GM12872 (cell line): Measurements from ENCODE around the gene LIN7C.

Source experiments
- TF ChIP-seq, protein P1 (sequence below): IDR thresholded peaks from 3 replicates; pipeline ENCODE4 v1.5.1; 2011; ENCODE audit warnings: low read depth, mild to moderate bottlenecking, low read length, moderate library complexity; ENCODE audit not compliant: insufficient read depth

LIN7C gene

DNA sequence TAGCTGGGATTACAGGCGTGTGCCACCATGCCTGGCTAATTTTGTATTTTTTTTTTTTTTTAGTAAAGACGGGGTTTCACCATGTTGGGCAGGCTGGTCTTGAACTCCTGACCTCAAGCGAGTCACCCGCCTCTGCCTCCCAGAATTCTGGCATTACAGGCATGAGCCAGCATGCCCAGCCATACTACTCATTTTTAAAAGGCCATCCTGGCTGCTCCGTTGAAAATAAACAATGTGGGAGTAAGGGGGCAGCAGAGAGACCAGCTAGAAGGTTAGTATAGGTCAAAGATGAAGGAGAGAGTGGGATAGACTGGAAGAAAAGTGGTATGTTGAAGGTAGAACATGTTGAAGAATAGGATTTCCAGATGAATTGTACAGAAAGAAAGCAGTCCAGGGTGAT is 17.6 kb upstream of the LIN7C start:
- TF ChIP-seq, protein P1, sequence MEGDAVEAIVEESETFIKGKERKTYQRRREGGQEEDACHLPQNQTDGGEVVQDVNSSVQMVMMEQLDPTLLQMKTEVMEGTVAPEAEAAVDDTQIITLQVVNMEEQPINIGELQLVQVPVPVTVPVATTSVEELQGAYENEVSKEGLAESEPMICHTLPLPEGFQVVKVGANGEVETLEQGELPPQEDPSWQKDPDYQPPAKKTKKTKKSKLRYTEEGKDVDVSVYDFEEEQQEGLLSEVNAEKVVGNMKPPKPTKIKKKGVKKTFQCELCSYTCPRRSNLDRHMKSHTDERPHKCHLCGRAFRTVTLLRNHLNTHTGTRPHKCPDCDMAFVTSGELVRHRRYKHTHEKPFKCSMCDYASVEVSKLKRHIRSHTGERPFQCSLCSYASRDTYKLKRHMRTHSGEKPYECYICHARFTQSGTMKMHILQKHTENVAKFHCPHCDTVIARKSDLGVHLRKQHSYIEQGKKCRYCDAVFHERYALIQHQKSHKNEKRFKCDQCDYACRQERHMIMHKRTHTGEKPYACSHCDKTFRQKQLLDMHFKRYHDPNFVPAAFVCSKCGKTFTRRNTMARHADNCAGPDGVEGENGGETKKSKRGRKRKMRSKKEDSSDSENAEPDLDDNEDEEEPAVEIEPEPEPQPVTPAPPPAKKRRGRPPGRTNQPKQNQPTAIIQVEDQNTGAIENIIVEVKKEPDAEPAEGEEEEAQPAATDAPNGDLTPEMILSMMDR, result peak; percentile 21; the same call in 1 of the 3 replicates

DNA sequence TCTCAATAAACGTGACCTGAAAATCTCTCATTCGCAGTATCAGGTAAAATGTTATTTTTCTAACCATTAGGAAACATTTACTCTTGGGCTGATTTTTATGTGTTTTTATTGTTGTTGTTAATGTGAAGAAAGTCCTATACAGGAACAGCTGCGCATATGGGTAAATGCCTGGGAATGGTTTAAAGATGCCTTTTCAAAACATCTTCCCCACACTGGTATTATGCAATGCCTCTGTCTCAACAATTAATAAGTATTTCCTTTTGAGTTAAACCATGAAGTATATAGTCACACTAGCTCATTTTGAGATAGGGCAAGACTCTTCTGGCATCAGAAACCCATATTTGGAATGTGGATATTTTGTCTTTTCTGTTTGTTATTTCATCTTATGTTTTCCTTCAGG is 13.7 kb upstream of the LIN7C start:
- TF ChIP-seq, protein P1, result no peak

DNA sequence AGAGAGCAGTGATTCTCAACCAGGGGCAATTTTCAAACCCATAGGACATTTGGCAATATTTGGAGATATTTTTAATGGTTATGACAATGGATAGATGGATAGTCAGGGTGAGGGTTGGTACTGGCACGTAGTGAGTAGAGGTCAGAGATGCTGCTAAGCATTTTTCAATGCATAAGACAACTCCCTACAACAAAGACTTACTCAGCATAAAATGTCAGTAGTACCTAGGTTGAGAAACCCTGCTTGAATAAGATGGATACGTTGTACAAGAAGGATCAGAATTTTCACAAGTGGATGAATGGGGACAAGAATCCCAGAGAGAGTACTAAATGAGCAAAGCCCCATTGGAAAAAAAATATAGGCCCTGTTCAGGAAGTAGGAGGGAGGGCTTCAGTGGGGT is 11.9 kb upstream of the LIN7C start:
- TF ChIP-seq, protein P1, result no peak

DNA sequence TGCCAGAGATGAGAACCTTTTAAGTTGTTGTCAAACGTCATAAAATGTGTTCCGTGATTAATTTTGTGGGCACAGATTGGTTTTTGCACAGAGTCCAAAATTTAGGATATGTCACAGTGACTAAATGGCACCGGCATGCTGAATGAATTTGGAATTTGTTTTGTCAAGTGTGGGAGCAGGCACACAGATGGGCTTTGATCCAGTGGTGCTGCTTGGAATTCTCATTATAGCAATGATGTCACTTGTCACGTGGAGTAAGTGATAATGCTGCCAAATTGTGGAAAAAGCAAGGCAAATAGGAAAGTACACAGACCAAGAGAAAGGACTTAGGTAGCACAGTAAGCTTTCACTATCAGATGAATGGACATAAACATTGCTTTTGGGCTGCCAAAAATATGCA is 8.0 kb upstream of the LIN7C start:
- TF ChIP-seq, protein P1, result no peak

DNA sequence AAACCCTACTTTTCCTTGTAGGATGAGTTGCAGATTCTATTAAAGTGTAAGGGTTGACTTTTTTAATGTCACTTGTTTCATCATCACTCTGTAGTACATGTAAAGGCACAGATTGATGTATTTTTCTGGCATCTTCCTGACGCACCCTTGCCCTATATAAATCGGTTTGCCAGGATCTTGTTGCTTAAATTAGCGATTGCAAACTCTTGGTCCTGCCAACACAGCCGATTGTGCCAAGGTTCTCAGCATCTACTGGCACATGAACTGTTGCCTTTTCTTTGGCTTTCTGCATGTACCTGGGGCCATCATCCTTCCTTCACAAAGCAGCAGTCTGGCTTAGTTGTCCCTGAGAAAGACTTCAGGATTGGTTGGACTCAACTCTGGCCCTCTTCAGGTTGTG is 7.5 kb upstream of the LIN7C start:
- TF ChIP-seq, protein P1, result no peak

DNA sequence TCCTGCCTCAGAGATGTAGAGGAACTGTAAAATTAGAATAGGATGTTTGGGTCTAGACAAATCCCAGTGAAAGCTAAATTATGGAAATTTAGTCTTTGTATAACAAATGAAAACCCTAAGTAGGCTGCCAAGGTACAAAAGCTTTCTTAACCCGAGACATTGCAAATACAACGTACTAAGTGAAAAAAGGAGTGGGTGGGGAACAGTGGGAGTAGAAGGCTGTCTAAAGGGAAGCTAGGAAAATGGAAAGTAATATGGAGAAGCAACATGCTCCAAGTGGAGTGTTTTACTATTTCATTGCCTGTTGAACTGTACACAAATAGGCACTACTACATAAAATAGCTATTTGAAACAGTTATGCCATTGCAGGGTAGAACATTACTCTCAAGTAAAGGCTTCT is 6.8 kb upstream of the LIN7C start:
- TF ChIP-seq, protein P1, result no peak

DNA sequence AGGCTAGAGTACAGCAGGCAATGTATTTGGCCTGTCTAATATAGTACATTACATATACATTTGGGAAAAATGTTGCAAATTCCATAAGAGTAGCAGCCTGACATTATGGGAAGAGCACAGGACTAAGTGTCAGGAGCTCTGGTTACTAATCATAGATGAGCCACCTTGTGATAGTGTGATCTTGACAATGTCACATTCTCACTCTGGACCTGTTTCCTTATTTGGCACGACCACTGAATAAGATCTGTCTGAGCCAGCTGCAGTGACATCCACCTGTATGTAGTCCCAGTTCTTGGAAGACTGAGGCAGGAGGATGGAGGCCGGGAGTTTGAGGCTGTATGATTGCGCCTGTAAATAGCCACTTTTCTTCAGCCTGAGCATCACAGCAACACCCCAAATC is 5.7 kb upstream of the LIN7C start:
- TF ChIP-seq, protein P1, result no peak

DNA sequence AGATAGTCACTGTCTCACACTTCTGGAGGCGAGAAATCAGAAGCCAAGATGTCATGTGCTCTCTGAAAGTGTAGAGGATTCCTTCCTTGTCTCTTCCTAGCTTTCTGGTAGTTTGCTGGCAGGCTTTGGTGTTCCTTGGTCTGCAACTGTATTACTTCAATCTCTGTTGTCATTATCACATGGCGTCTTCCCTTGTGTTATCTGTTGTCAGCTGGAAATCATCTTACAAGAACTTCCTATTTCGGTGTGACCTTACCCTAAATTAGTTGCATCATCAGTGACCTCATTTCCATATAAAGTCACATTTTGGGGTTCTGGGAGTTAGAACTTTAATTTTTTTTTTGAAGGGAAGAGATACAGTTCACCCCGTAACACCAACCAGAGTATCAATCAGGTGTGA is 3.3 kb upstream of the LIN7C start:
- TF ChIP-seq, protein P1, result no peak
